Activated T-helper 1 cell treated with anti-CD3 and anti-CD28 coated beads, Interleukin-2, amount 50 U/mL, for 16 hours (primary cell): Measurements from ENCODE around the gene PLCL2.

Experiments
- DNase-seq, 2 donors: peaks; one replicate each; pipeline ENCODE4 v3.0.0-alpha.2; 2020; ENCODE audit warnings: low read depth in 1 of 2, low spot score in 1 of 2

PLCL2 gene

GRCh38 chr3:16865335-16865734 lies 19.4 kb upstream of the PLCL2 start:
- no peak for DNase-seq

- no peak for DNase-seq
Observed at GRCh38 chr3:16866571-16866970, 18.2 kb upstream of the PLCL2 start.

- DNase-seq, result no peak
Observed at GRCh38 chr3:16868513-16868912, 16.2 kb upstream of the PLCL2 start.

- no peak for DNase-seq
Observed at GRCh38 chr3:16869261-16870005, 15.3 kb upstream of the PLCL2 start.

- no peak for DNase-seq
Observed at GRCh38 chr3:16871915-16872842, 12.6 kb upstream of the PLCL2 start.

- DNase-seq, result no peak
Observed at GRCh38 chr3:16873872-16874271, 10.9 kb upstream of the PLCL2 start.

GRCh38 chr3:16875876-16876550 lies 8.7 kb upstream of the PLCL2 start:
- no peak for DNase-seq

- no peak for DNase-seq
Observed at GRCh38 chr3:16877505-16877904, 7.2 kb upstream of the PLCL2 start.

GRCh38 chr3:16877911-16878310 lies 6.8 kb upstream of the PLCL2 start:
- no peak for DNase-seq

- DNase-seq, result no peak
Observed at GRCh38 chr3:16881896-16882630, 2.7 kb upstream of the PLCL2 start.

GRCh38 chr3:16883057-16883722 lies 1.6 kb upstream of the PLCL2 start:
- DNase-seq, result no peak

- DNase-seq, result no peak
Observed at GRCh38 chr3:16883723-16884083, 1.1 kb upstream of the PLCL2 start.

GRCh38 chr3:16884084-16884747 lies 539 bp upstream of the PLCL2 start:
- DNase-seq, result peak; percentile 33 to 64

GRCh38 chr3:16885593-16886302 lies 993 bp downstream of the PLCL2 start:
- no peak for DNase-seq

GRCh38 chr3:16886303-16886683 lies 1.5 kb downstream of the PLCL2 start:
- DNase-seq, result no peak

- DNase-seq, result no peak
Observed at GRCh38 chr3:16887130-16887529, 2.4 kb downstream of the PLCL2 start.

- no peak for DNase-seq
Observed at GRCh38 chr3:16888356-16888755, 3.6 kb downstream of the PLCL2 start.

GRCh38 chr3:16888785-16889607 lies 4.2 kb downstream of the PLCL2 start:
- DNase-seq, result no peak
